ENCODE data around the gene PSD2. TPM values are rescaled to one million over a fixed set of nuclear protein-coding genes. Genes with fewer than 3 reads are reported as not detected.

Gene PSD2
- total RNA-seq, 1 experiment from 2014 or later: 0.22 TPM

DNA sequence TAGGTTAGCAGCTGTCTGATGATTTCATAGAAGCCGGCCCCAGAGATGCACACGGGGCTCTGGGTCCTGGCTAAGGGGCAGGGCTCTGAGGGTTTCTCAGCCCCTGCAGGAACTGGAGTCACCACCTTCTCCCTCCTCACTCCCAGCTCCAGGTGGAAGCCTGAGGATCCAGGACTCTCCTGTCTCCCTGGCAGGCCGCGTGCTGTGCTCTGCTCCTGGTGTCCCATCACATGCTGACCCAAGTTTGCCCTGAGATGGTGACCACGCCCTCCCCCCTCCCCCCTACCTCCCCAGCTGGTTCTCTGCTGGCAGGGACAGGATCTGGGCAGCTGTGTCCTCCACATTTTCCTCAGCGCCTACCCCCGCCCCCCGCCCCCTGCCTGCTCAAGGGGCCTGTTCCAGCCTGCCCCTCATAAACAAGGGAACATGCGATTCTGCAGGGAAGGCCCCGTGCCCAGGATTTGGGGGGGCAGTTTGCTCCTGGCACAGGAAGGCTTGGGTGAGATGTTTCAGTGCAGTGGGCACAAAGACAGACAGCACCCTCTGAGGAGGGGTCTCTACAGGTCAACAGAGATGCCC, 87.4 kb downstream of the PSD2 start:
- no peaks in the 10 kb centered on the region for H3K9me3 ChIP-seq (ENCODE audit: control insufficient read depth, low read depth, low read length)
- no peak overlapping the region for H4K91ac ChIP-seq (ENCODE audit: insufficient read length, low read depth, low read length)
- Mint-ChIP-seq H3K27ac (no peak overlapping the region), H3K4me3 (no peak overlapping the region), H3K4me1 (peaks cover 4 to 16% of the 10 kb centered on the region in 2 experiments; a peak in 1 of 4 replicates), H3K9me3 (no peaks in the 10 kb centered on the region), H3K36me3 (ENCODE audit: insufficient read depth in 1 of 3, low read depth in 3 of 3) (no peaks in the 10 kb centered on the region; a peak in 1 of 7 replicates), H3K27me3 (ENCODE audit: low read depth) (peaks cover 32% of the 10 kb centered on the region)
- no peak overlapping the region for H3K23ac ChIP-seq (ENCODE audit: insufficient read length, low read depth, low read length)
- H3K79me1 ChIP-seq (ENCODE audit: insufficient read depth, low read depth, low read length, poor library complexity, severe bottlenecking): no peaks in the 10 kb centered on the region
- peaks cover 3% of the 10 kb centered on the region for H4K20me1 ChIP-seq (ENCODE audit: control insufficient read depth, insufficient read depth, insufficient read length)
- no peak overlapping the region for H3K14ac ChIP-seq (ENCODE audit: insufficient read depth, low read length)
- H2AK5ac ChIP-seq (ENCODE audit: insufficient read length, low read length): no peak overlapping the region
- no peak overlapping the region for H3K4ac ChIP-seq (ENCODE audit: low read depth, low read length)
- no peak overlapping the region for H3K27ac ChIP-seq (ENCODE audit: insufficient read length, low read depth, low read length)
- no peaks in the 10 kb centered on the region for H3K4me1 ChIP-seq (ENCODE audit: insufficient read depth, low read length)
- H2AFZ ChIP-seq (ENCODE audit: low read length): no peak overlapping the region
- H2BK12ac ChIP-seq (ENCODE audit: insufficient read length, low read depth, low read length): no peak overlapping the region
- H4K8ac ChIP-seq (replicated peaks; ENCODE audit: insufficient read length, low read depth, low read length): no peak overlapping the region
- no peak for DNase-seq
- H3K56ac ChIP-seq (ENCODE audit: insufficient read length, low read depth, low read length): no peak overlapping the region
- H2BK120ac ChIP-seq (ENCODE audit: low read depth, low read length, poor library complexity, severe bottlenecking): no peak overlapping the region
- H3K18ac ChIP-seq (ENCODE audit: insufficient read length, low read depth, low read length): no peak overlapping the region
- H4K5ac ChIP-seq (ENCODE audit: insufficient read length, low read depth, low read length): no peak overlapping the region
- H2BK5ac ChIP-seq (ENCODE audit: insufficient read length, low read length): no peak overlapping the region
- H3K9ac ChIP-seq (ENCODE audit: extremely low read depth, insufficient read length, low read length): no peak overlapping the region
- no peaks in the 10 kb centered on the region for H3K27me3 ChIP-seq (ENCODE audit: insufficient read depth, low read length)
- H2BK15ac ChIP-seq (ENCODE audit: low read depth, low read length): no peak overlapping the region
- TF ChIP-seq, protein P1, sequence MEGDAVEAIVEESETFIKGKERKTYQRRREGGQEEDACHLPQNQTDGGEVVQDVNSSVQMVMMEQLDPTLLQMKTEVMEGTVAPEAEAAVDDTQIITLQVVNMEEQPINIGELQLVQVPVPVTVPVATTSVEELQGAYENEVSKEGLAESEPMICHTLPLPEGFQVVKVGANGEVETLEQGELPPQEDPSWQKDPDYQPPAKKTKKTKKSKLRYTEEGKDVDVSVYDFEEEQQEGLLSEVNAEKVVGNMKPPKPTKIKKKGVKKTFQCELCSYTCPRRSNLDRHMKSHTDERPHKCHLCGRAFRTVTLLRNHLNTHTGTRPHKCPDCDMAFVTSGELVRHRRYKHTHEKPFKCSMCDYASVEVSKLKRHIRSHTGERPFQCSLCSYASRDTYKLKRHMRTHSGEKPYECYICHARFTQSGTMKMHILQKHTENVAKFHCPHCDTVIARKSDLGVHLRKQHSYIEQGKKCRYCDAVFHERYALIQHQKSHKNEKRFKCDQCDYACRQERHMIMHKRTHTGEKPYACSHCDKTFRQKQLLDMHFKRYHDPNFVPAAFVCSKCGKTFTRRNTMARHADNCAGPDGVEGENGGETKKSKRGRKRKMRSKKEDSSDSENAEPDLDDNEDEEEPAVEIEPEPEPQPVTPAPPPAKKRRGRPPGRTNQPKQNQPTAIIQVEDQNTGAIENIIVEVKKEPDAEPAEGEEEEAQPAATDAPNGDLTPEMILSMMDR (conservative IDR thresholded peaks at IDR 0.05): no peak
- no peaks in the 10 kb centered on the region for H3K23me2 ChIP-seq (ENCODE audit: insufficient read length, low read depth, low read length, poor library complexity, severe bottlenecking)
- H3T11ph ChIP-seq (ENCODE audit: low read length): no peak overlapping the region
- H3K79me2 ChIP-seq (ENCODE audit: insufficient read depth, low read length): no peaks in the 10 kb centered on the region
- no peak overlapping the region for H2BK20ac ChIP-seq (ENCODE audit: low read depth, low read length, poor library complexity, severe bottlenecking)
- WGBS (ENCODE audit: extremely low coverage, insufficient read length, low lambda C conversion rate): no CpG with 5 or more reads among the region's 10 CpGs
- no peak overlapping the region for H3K4me2 ChIP-seq (ENCODE audit: insufficient read depth, insufficient read length, low read length)

Data from H9 (cell line).